Colon (tissue), 2 donors: ENCODE measurements around the gene FNIP2.

Experiments
- FAIRE-seq: peaks from 2 replicates; lab custom pipeline; 2012; peaks lifted over from hg19 to GRCh38; lab: Jason Lieb, UNC
- donor health status: control.
- donor health status: control.

The FNIP2 gene

GRCh38 chr4:158841540-158841939 lies 72.7 kb downstream of the FNIP2 start:
- FAIRE-seq: no peak

GRCh38 chr4:158845311-158846041 lies 76.7 kb downstream of the FNIP2 start:
- FAIRE-seq: no peak

DNA sequence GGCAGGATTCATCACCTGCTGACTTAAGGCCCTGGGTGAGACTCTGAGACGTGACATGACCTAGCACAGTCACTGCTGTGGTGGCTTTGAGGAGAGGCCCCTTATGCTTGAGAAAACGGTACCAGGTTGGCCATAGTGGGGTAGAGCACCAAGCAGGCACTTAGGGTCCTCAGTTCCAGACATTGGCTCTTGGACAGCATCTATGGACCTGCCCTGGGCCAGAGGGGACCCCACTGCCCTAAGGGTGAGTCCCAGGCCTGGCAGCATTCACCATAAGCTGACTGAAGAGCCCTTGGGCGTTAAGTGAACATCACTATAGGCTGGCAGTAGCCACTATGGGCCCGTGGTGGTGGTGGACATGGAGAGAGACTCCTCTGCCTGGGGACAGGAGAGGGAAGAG lies 78.7 kb downstream of the FNIP2 start:
- no peak for FAIRE-seq

DNA sequence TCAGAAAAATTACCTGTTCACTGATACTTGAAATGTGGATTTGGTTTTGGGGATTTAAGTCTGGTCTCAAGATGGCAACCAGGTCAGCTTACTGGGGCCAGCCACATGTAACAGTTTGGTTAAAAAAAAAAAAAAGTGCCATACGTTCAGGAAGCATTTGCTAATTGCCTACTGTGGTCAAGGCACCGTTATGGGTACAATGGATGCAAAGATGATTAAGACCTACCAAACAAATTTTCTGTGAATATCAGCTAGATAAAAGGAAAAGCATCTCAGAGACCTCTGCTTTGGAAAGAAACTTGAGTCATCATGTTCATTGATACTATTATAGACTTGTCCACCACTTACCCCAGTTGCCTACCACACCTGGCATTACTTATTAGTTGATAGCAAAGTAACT lies 80.9 kb downstream of the FNIP2 start:
- no peak for FAIRE-seq

- no peak for FAIRE-seq
Observed at GRCh38 chr4:158850371-158850770, 81.5 kb downstream of the FNIP2 start.

- peak; percentile 70 for FAIRE-seq
Observed at GRCh38 chr4:158850800-158851644, 82.2 kb downstream of the FNIP2 start.

DNA sequence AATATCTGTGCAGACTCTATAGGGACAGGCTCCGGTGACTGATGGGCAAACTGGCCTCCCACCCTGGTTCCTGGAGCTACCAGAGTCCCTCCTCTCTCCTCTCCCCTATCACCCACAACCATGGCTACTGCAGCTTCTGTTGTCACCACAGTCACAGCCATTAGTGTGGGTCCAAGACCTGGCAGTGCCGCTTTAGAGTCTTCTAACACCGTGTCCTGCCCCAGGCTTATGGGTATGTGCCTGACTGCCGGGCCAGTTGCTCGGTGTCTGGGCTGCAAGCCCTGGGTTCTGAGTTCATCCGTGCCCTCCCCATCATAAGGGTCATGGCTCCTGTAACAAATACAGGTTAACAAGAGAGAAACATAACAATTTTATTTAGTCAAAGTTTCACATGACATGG lies 85.4 kb downstream of the FNIP2 start:
- no peak for FAIRE-seq

- peak; percentile 43 for FAIRE-seq
Observed at GRCh38 chr4:158856852-158857251, 88.0 kb downstream of the FNIP2 start.

- FAIRE-seq: no peak
Observed at GRCh38 chr4:158857951-158858350, 89.1 kb downstream of the FNIP2 start.

DNA sequence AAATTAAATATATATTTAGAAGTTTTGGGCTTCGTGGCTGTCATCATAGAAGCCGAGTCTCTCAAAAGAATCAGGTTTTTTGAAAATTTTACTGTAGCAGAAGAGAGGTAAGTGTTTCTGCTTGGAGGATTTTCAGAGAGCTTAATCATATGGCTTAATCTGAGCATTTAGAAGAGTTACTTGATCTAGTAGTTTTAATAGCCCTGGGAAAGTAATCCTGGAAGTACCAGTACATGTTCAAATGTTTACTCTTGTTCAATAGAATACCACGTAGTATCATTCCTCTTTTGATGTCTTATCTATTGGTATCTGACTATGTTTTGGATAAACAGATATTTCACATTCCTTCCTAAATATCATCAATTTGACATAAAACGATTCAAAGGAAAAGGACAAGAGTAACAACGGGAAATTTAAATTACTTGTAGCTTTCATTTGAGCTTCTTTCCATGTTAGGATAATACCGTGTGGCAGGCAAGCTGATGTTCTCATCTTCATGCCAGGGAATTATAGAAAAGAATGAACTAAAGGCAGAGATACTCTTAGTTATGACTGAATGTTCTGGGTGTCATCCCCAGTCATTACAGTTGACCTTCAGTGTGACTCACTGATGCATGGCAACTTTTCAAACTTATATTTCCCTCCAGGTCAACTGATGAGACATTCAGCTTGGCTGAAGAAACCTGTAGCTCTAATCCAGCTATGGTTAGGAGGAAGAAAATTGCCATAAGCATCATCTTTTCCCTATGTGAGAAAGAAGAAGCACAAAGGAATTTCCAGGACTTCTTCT lies 89.8 kb downstream of the FNIP2 start:
- FAIRE-seq: no peak

- FAIRE-seq: no peak
Observed at GRCh38 chr4:158859661-158860060, 90.8 kb downstream of the FNIP2 start.

GRCh38 chr4:158860856-158861255 lies 92.0 kb downstream of the FNIP2 start:
- FAIRE-seq: no peak

GRCh38 chr4:158861281-158861680 lies 92.5 kb downstream of the FNIP2 start:
- FAIRE-seq: no peak

- no peak for FAIRE-seq
Observed at GRCh38 chr4:158861766-158862165, 92.9 kb downstream of the FNIP2 start.

DNA sequence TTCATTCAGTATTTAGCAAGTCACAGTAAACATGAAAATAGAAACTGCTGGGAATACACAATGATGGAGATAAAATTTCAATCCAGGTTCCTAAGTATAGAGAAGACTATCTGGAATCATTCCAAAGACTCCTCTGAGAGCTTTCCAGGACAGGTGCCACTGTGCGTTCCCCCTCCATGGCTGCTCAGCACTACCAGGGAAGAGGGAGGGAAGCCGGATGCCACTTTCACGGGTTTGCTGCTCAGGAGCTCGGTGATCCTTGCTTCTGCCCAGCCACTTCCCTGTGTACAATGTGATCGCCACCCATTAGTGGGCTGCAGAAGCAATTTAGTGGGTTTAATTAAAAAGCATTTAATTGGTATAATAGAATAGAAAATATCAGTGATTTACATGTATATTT lies 94.5 kb downstream of the FNIP2 start:
- no peak for FAIRE-seq

GRCh38 chr4:158865520-158866177 lies 96.8 kb downstream of the FNIP2 start:
- peak; percentile 78 for FAIRE-seq

GRCh38 chr4:158869001-158869400 lies 100.2 kb downstream of the FNIP2 start:
- FAIRE-seq: no peak

DNA sequence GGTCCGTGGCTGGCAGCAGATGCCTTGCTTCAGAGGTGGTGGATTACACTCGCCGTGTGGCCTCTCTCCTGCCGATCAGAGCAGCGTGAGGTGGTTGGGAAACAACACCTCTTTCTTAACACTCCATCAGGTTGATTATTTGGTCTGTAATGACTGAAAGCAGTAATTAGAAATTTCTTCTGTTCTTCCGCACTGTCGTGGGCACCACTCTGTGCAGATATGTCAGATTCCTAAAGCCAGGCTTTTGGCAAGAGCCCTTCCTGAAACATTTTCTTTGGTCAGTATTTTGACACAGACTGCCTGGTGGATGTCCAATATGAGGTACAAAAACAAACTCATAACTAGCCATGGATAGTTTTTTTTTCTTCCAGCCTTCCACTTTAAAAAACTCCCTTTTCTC lies 100.9 kb downstream of the FNIP2 start:
- no peak for FAIRE-seq

DNA sequence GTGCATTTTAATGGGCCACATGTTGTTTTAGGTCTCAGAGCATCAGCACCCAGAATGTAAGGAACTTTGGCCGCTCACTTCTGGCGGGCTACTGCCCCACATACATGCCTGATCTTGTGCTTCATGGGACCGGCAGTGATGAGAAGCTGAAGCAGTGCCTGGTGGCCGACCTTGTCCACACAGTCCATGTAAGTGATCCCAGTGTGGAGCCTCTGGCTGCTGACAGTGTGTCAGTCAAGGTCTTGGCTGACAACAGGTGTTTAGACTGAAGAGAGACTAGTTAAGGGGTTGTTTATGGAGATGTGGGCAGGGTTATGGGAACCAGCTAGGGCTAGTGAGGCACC lies 101.4 kb downstream of the FNIP2 start:
- no peak for FAIRE-seq

DNA sequence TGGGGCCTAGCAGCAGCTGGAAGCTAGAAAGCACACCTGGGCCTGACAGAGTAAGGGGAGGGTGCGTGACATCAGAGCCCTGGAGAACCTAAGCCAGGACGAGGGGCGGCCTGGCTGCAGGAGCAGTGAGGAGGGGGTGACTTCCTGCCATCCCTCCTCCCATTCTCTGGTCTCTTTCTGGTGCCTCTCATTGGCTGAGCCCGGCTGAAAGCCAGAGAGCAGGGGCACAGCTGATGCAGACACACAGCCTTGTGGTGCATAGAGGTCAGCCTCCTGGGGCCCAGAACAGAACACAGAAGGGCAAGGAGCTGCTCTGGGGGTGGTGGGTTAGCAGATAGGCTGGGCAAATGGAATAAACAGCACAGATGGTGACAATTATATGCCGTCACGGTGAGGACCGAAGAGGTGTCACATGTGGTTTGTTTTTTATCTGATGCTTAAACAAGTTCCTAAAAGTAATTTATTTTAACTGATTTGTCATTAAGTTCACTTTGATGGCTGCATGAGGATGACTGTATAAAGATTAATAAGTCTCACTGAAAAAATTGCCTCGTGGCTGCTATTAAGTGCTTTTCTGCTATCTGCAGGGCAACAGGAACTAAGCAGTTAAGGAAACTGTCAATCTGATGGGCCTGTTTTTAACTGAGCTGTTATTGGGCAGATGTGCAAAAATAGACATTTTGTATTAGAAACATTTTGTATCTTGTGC lies 102.0 kb downstream of the FNIP2 start:
- no peak for FAIRE-seq

GRCh38 chr4:158871335-158871724 lies 102.5 kb downstream of the FNIP2 start:
- FAIRE-seq: no peak
